Neural cell (in vitro differentiated cells): ENCODE measurements around the gene TSSC4.

Experiments
- EP300 ChIP-seq: fragments of 450-650 bp; conservative IDR thresholded peaks from 2 replicates; pipeline ENCODE4 v1.6.1; 2014; ENCODE audit warnings: antibody characterized with exemption, mild to moderate bottlenecking, moderate library complexity; ENCODE audit not compliant: poor library complexity, severe bottlenecking
- EZH2 ChIP-seq: fragments of 200-600, 300-800 bp; shearing (Covaris generic), sonication (generic); IDR thresholded peaks from 2 replicates; pipeline ENCODE4 v1.6.1; 2014; ENCODE audit warnings: antibody characterized with exemption, low read length, borderline replicate concordance, mild to moderate bottlenecking; ENCODE audit not compliant: insufficient read depth, poor library complexity, severe bottlenecking
- POLR2AphosphoS5 ChIP-seq: IDR thresholded peaks from 2 replicates; pipeline ENCODE4 v1.6.1; 2012
- RAD21 ChIP-seq: fragments of 450-650 bp; conservative IDR thresholded peaks from 2 replicates; pipeline ENCODE4 v1.6.1; 2014; ENCODE audit warnings: antibody characterized with exemption, mild to moderate bottlenecking, moderate library complexity
- SMC3 ChIP-seq: fragments of 450-650 bp; conservative IDR thresholded peaks from 2 replicates; pipeline ENCODE4 v1.6.1; 2014; ENCODE audit warnings: antibody characterized with exemption, mild to moderate bottlenecking, moderate library complexity; ENCODE audit not compliant: poor library complexity
- TAF1 ChIP-seq: IDR thresholded peaks from 2 replicates; pipeline ENCODE4 v1.6.1; 2012; ENCODE audit warnings: low read depth
- TF ChIP-seq, protein P1 (sequence below): fragments of 450-650 bp; IDR thresholded peaks from 2 replicates; pipeline ENCODE4 v1.5.1; 2014; ENCODE audit warnings: antibody characterized with exemption, mild to moderate bottlenecking, moderate library complexity; ENCODE audit not compliant: poor library complexity, severe bottlenecking
- TF ChIP-seq, protein P2 (sequence below): IDR thresholded peaks from 2 replicates; pipeline ENCODE4 v1.6.1; 2012; ENCODE audit warnings: borderline replicate concordance

GRCh38 chr11:2432171-2432621, 31.6 kb downstream of the TSSC4 start:
- TF ChIP-seq, protein P1, sequence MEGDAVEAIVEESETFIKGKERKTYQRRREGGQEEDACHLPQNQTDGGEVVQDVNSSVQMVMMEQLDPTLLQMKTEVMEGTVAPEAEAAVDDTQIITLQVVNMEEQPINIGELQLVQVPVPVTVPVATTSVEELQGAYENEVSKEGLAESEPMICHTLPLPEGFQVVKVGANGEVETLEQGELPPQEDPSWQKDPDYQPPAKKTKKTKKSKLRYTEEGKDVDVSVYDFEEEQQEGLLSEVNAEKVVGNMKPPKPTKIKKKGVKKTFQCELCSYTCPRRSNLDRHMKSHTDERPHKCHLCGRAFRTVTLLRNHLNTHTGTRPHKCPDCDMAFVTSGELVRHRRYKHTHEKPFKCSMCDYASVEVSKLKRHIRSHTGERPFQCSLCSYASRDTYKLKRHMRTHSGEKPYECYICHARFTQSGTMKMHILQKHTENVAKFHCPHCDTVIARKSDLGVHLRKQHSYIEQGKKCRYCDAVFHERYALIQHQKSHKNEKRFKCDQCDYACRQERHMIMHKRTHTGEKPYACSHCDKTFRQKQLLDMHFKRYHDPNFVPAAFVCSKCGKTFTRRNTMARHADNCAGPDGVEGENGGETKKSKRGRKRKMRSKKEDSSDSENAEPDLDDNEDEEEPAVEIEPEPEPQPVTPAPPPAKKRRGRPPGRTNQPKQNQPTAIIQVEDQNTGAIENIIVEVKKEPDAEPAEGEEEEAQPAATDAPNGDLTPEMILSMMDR = no peak
- TF ChIP-seq RAD21 = no peak
- TF ChIP-seq POLR2AphosphoS5 = no peak
- TF ChIP-seq TAF1 = no peak
- no peak for TF ChIP-seq EP300
- TF ChIP-seq SMC3 = no peak
- TF ChIP-seq EZH2 = no peak
- TF ChIP-seq, protein P2, sequence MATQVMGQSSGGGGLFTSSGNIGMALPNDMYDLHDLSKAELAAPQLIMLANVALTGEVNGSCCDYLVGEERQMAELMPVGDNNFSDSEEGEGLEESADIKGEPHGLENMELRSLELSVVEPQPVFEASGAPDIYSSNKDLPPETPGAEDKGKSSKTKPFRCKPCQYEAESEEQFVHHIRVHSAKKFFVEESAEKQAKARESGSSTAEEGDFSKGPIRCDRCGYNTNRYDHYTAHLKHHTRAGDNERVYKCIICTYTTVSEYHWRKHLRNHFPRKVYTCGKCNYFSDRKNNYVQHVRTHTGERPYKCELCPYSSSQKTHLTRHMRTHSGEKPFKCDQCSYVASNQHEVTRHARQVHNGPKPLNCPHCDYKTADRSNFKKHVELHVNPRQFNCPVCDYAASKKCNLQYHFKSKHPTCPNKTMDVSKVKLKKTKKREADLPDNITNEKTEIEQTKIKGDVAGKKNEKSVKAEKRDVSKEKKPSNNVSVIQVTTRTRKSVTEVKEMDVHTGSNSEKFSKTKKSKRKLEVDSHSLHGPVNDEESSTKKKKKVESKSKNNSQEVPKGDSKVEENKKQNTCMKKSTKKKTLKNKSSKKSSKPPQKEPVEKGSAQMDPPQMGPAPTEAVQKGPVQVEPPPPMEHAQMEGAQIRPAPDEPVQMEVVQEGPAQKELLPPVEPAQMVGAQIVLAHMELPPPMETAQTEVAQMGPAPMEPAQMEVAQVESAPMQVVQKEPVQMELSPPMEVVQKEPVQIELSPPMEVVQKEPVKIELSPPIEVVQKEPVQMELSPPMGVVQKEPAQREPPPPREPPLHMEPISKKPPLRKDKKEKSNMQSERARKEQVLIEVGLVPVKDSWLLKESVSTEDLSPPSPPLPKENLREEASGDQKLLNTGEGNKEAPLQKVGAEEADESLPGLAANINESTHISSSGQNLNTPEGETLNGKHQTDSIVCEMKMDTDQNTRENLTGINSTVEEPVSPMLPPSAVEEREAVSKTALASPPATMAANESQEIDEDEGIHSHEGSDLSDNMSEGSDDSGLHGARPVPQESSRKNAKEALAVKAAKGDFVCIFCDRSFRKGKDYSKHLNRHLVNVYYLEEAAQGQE = no peak
